Measurements from ENCODE around the gene HMOX2.

The HMOX2 gene

GRCh38 chr16:4488499-4488967 is 12.3 kb downstream of the HMOX2 start:
- Histone ChIP-seq H3K27ac (no peak overlapping the region), H3K36me3 (peaks cover 83% of the 10 kb centered on the region), H3K9me3 (ENCODE audit: severe bottlenecking) (no peaks in the 10 kb centered on the region), H3K4me3 (ENCODE audit: low read depth, low read length) (no peak overlapping the region), H3K27me3 (ENCODE audit: insufficient read depth, low read depth, severe bottlenecking) (no peaks in the 10 kb centered on the region)
- no peak for DNase-seq
- TF ChIP-seq CTCF (IDR thresholded peaks at IDR 0.05; ENCODE audit: low read depth, low read length) = no peak

GRCh38 chr16:4489030-4489429 is 12.8 kb downstream of the HMOX2 start:
- Histone ChIP-seq H3K36me3 (peaks cover 78% of the 10 kb centered on the region), H3K27ac (no peak overlapping the region), H3K27me3 (ENCODE audit: insufficient read depth, low read depth, severe bottlenecking) (no peaks in the 10 kb centered on the region), H3K9me3 (ENCODE audit: severe bottlenecking) (no peaks in the 10 kb centered on the region), H3K4me3 (ENCODE audit: low read depth, low read length) (no peak overlapping the region)
- no peak for DNase-seq
- TF ChIP-seq CTCF (IDR thresholded peaks at IDR 0.05; ENCODE audit: low read depth, low read length) = no peak

DNA sequence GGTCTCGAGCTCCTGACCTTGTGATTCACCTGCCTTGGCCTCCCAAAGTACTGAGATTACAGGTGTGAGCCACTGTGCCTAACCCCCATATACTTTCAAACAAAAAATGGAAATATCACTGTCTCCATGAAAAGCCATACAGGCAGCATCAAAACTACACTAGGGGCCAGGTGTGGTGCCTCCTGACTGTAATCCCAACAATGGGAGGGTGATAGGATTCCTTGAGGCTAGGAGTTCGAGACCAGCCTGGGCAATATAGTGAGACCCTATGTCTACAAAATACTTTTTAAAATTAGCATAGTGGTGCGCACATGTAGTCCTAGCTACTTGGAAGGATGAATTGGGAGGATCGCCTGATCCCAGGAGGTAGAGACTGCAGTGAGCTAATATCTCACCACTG is 15.7 kb downstream of the HMOX2 start:
- Histone ChIP-seq H3K27me3 (ENCODE audit: insufficient read depth, low read depth, severe bottlenecking) (no peaks in the 10 kb centered on the region), H3K36me3 (peaks cover 55% of the 10 kb centered on the region)
- no peak for DNase-seq

DNA sequence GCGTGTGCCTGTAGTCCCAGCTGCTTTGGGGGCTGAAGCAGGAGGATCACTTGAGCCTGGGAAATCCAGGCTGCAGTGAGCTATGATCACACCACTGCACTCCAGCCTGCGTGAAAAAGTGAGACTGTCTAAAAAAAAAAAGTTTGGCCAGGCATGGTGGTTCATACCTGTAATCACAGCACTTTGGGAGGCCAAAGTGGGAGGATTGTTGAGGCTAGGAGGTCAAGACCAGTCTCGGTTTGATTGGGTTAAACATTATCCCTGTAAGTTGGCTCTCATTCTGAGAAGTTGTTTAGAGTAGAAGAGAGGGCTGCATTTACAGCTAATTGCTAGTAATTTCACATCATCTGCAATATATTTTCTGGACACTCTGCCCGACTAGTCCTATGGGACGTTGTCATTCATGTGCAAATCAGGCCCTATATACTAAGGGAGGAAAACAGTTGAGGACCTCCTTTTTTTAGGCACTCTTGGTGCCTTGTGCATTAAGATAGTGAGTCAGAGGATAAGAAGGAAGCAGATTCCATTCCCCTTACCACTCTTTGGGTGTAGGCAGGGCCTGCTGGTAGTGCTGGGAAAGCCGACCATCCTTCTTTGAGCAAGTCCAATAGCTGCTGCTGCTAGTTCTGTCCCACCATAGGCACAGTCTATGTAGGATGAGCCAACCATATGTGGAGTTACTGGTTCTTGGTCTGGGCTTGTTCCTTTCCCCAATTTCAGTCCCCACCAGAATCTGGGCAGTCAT is 18.7 kb downstream of the HMOX2 start:
- no peak overlapping the region for H3K4me3 ChIP-seq (ENCODE audit: low read depth, low read length)
- no peaks in the 10 kb centered on the region for H3K9me3 ChIP-seq (ENCODE audit: severe bottlenecking)
- no peak for TF ChIP-seq CTCF (IDR thresholded peaks at IDR 0.05; ENCODE audit: low read depth, low read length)
- H3K36me3 ChIP-seq = peaks cover 39% of the 10 kb centered on the region
- DNase-seq = no peak
- H3K27ac ChIP-seq = no peak overlapping the region; the same call in 1 of the 2 replicates
- H3K27me3 ChIP-seq (ENCODE audit: insufficient read depth, low read depth, severe bottlenecking) = no peaks in the 10 kb centered on the region

More for the DNA sequence above, 15.7 kb downstream of the HMOX2 start:
- Histone ChIP-seq H3K27ac (no peak overlapping the region), H3K9me3 (ENCODE audit: severe bottlenecking) (no peaks in the 10 kb centered on the region), H3K4me3 (ENCODE audit: low read depth, low read length) (no peak overlapping the region)
- TF ChIP-seq CTCF (IDR thresholded peaks at IDR 0.05; ENCODE audit: low read depth, low read length) = no peak

DNA sequence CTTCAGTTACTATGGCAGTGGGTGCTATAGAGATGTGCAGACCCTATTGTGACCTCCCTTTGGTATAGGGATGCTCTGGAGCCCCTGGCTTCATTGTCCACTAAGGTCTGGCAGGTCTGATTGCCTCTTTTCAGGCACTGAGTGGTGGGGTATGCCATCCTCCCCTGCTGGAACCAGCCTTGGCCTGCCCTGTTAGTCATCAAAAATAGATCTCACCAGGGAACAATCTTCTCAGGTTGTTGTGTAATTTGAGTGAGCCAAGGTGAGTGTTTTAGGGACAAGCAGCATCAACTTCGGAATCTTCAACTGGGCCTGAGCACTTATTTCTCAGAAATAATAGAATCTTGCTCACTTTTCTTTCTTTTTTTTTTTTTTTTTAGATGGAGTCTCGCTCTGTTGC is 19.6 kb downstream of the HMOX2 start:
- no peak for DNase-seq
- H3K9me3 ChIP-seq (ENCODE audit: severe bottlenecking) = no peaks in the 10 kb centered on the region
- H3K4me3 ChIP-seq (ENCODE audit: low read depth, low read length) = no peak overlapping the region
- no peak for TF ChIP-seq CTCF (IDR thresholded peaks at IDR 0.05; ENCODE audit: low read depth, low read length)
- H3K27ac ChIP-seq = no peak overlapping the region
- no peaks in the 10 kb centered on the region for H3K27me3 ChIP-seq (ENCODE audit: insufficient read depth, low read depth, severe bottlenecking)
- H3K36me3 ChIP-seq = peaks cover 33% of the 10 kb centered on the region

DNA sequence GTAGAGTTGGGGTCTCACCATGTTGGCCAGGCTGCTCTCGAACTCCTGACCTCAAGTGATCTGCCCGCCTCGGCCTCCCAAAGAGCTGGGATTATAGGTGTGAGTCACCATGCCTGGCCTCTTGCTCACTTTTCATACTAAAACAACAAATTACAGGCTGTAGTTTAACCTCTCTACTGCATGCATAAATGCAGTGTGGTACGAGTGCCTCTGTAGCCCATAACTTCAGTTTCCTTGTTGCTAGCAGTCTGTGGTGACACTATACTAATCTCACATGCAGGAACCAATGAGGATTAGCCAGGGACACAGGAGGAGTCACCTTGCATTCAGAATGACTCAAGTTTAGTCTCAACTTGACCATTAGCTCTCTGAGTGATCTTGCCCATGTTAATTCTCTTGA is 20.1 kb downstream of the HMOX2 start:
- no peaks in the 10 kb centered on the region for H3K27me3 ChIP-seq (ENCODE audit: insufficient read depth, low read depth, severe bottlenecking)
- no peak overlapping the region for H3K27ac ChIP-seq
- H3K4me3 ChIP-seq (ENCODE audit: low read depth, low read length) = no peak overlapping the region
- no peak for DNase-seq
- no peaks in the 10 kb centered on the region for H3K9me3 ChIP-seq (ENCODE audit: severe bottlenecking)
- no peak for TF ChIP-seq CTCF (IDR thresholded peaks at IDR 0.05; ENCODE audit: low read depth, low read length)
- peaks cover 28% of the 10 kb centered on the region for H3K36me3 ChIP-seq
